ENCODE results near the gene CRYGB. TPM values are rescaled to one million over a fixed set of nuclear protein-coding genes. Genes with fewer than 3 reads are reported as not detected.

CRYGB gene
- total RNA-seq, 2 experiments from 2014 or later, result not detected

DNA sequence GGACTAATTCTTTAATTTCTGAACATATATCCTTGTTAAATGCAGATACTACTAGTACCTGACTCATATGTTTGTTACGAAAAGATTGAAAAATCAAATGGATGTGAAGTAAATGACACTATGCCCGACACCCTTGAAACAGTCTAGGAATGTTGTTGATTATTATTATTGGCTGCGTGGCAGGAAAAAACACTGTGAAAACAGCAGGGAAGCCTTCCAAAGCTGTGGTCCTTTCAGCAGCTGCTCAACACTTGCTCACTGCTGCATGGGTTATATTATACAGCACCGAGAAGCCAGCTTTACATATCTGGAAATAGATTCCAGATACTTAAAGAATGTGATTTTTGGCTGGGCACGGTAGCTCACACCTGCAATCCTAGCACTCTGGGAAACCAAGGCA is 48.2 kb downstream of the CRYGB start:
- no peaks in the 10 kb centered on the region for H4K20me1 ChIP-seq (ENCODE audit: insufficient read depth, low read length)
- H2AFZ ChIP-seq (ENCODE audit: low read length), result no peak overlapping the region
- H3K9me2 ChIP-seq (ENCODE audit: insufficient read depth, low read length), result no peaks in the 10 kb centered on the region
- H3K27ac ChIP-seq (ENCODE audit: low read depth, low read length, poor library complexity, severe bottlenecking), result no peak overlapping the region
- no peaks in the 10 kb centered on the region for H3K79me2 ChIP-seq (ENCODE audit: insufficient read depth, low read depth, low read length)
- no peaks in the 10 kb centered on the region for H3K36me3 ChIP-seq (ENCODE audit: insufficient read depth, low read length)
- no peaks in the 10 kb centered on the region for H3K4me1 ChIP-seq (ENCODE audit: insufficient read depth, low read length, poor library complexity, severe bottlenecking)
- no peak for DNase-seq (ENCODE audit: low spot score)
- H3K4me2 ChIP-seq (ENCODE audit: low read length), result no peak overlapping the region
- CTCF ChIA-PET (ENCODE audit: unreplicated experiment), result no interaction called here
- BruUV-seq (replicated peaks), result no TSS peak
- intact Hi-C loops (cut with micrococcal nuclease; ENCODE audit: unreplicated experiment), result no loop called here
- H3K9me3 ChIP-seq (ENCODE audit: low read length), result no peaks in the 10 kb centered on the region
- H3K4me3 ChIP-seq (ENCODE audit: low read depth, low read length, poor library complexity, severe bottlenecking), result no peak overlapping the region
- POLR2A ChIA-PET, result no interaction called here
- TF ChIP-seq, protein P1, sequence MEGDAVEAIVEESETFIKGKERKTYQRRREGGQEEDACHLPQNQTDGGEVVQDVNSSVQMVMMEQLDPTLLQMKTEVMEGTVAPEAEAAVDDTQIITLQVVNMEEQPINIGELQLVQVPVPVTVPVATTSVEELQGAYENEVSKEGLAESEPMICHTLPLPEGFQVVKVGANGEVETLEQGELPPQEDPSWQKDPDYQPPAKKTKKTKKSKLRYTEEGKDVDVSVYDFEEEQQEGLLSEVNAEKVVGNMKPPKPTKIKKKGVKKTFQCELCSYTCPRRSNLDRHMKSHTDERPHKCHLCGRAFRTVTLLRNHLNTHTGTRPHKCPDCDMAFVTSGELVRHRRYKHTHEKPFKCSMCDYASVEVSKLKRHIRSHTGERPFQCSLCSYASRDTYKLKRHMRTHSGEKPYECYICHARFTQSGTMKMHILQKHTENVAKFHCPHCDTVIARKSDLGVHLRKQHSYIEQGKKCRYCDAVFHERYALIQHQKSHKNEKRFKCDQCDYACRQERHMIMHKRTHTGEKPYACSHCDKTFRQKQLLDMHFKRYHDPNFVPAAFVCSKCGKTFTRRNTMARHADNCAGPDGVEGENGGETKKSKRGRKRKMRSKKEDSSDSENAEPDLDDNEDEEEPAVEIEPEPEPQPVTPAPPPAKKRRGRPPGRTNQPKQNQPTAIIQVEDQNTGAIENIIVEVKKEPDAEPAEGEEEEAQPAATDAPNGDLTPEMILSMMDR (conservative IDR thresholded peaks at IDR 0.05; ENCODE audit: low read length), result no peak
- no peak for TF ChIP-seq EZH2phosphoT487 (IDR thresholded peaks at IDR 0.05; ENCODE audit: borderline replicate concordance, low read depth, low read length)

DNA sequence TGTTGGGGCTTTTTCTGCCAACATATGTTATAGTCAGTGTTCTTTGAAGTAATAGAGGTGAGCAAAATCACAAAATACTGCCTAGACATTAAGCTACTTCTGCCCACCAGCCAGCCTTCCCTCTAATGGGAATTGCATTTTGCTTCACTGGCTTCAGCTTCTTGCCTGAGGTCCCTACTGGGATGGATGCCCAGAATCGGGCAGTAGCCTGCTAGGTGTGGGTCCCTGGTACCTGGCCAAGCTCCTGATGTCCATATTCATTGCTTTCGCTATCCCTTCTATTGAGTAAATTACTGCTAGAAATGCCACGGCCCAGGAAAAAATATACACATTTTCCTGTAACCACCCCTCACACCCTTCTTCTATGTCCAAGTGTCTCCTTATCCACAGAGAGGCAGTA is 48.6 kb downstream of the CRYGB start:
- H3K4me3 ChIP-seq (ENCODE audit: low read depth, low read length, poor library complexity, severe bottlenecking), result no peak overlapping the region
- no peaks in the 10 kb centered on the region for H3K36me3 ChIP-seq (ENCODE audit: insufficient read depth, low read length)
- no peaks in the 10 kb centered on the region for H3K9me3 ChIP-seq (ENCODE audit: low read length)
- H2AFZ ChIP-seq (ENCODE audit: low read length), result no peak overlapping the region
- H3K4me1 ChIP-seq (ENCODE audit: insufficient read depth, low read length, poor library complexity, severe bottlenecking), result no peaks in the 10 kb centered on the region
- ChIA-PET CTCF (ENCODE audit: unreplicated experiment) (no interaction called here), POLR2A (interaction anchor here (0.6 kb wide), 1 partner anchor 81 kb away, joined by 5 read pairs; no protein-coding TSS in a partner anchor)
- no peaks in the 10 kb centered on the region for H4K20me1 ChIP-seq (ENCODE audit: insufficient read depth, low read length)
- no peak for DNase-seq (ENCODE audit: low spot score)
- intact Hi-C loops (cut with micrococcal nuclease; ENCODE audit: unreplicated experiment), result no loop called here
- no peaks in the 10 kb centered on the region for H3K79me2 ChIP-seq (ENCODE audit: insufficient read depth, low read depth, low read length)
- H3K27ac ChIP-seq (ENCODE audit: low read depth, low read length, poor library complexity, severe bottlenecking), result no peak overlapping the region
- H3K4me2 ChIP-seq (ENCODE audit: low read length), result no peak overlapping the region
- no peaks in the 10 kb centered on the region for H3K9me2 ChIP-seq (ENCODE audit: insufficient read depth, low read length)
- TF ChIP-seq, protein P1 (conservative IDR thresholded peaks at IDR 0.05; ENCODE audit: low read length), result no peak
- no peak for TF ChIP-seq EZH2phosphoT487 (IDR thresholded peaks at IDR 0.05; ENCODE audit: borderline replicate concordance, low read depth, low read length)
- BruUV-seq (replicated peaks), result no TSS peak

DNA sequence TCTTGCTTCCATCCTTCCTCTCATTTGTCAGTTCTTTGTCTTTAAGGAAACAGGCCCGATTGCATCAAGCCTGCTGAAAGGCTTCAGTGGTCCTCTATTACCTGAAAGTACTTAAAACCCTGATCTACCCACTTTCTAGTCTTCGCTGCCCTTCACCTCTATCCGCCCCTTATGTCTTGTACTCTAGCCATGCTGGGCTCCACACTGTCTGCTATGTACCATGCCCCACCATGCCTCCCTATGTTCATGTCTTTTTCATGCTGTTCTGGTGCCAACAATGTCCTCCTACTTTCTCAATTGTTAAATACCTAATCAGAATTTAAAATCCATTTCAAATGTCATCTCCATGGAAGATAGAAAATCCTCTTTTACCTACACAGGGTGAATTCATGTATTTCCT is 49.9 kb downstream of the CRYGB start:
- H3K4me1 ChIP-seq (ENCODE audit: insufficient read depth, low read length, poor library complexity, severe bottlenecking), result no peaks in the 10 kb centered on the region
- CTCF ChIA-PET (ENCODE audit: unreplicated experiment), result no interaction called here
- H3K79me2 ChIP-seq (ENCODE audit: insufficient read depth, low read depth, low read length), result no peaks in the 10 kb centered on the region
- no peak overlapping the region for H3K4me3 ChIP-seq (ENCODE audit: low read depth, low read length, poor library complexity, severe bottlenecking)
- no peaks in the 10 kb centered on the region for H3K36me3 ChIP-seq (ENCODE audit: insufficient read depth, low read length)
- no peak overlapping the region for H2AFZ ChIP-seq (ENCODE audit: low read length)
- H4K20me1 ChIP-seq (ENCODE audit: insufficient read depth, low read length), result no peaks in the 10 kb centered on the region
- H3K4me2 ChIP-seq (ENCODE audit: low read length), result no peak overlapping the region
- H3K9me3 ChIP-seq (ENCODE audit: low read length), result no peaks in the 10 kb centered on the region
- BruUV-seq (replicated peaks), result no TSS peak
- H3K27ac ChIP-seq (ENCODE audit: low read depth, low read length, poor library complexity, severe bottlenecking), result no peak overlapping the region
- DNase-seq (ENCODE audit: low spot score), result no peak
- no peaks in the 10 kb centered on the region for H3K9me2 ChIP-seq (ENCODE audit: insufficient read depth, low read length)
- intact Hi-C loops (cut with micrococcal nuclease; ENCODE audit: unreplicated experiment), result no loop called here
- POLR2A ChIA-PET, result no interaction called here
- TF ChIP-seq, protein P1 (conservative IDR thresholded peaks at IDR 0.05; ENCODE audit: low read length), result no peak
- no peak for TF ChIP-seq EZH2phosphoT487 (IDR thresholded peaks at IDR 0.05; ENCODE audit: borderline replicate concordance, low read depth, low read length)

Measured in OCI-LY7 (cell line).